ENCODE data around the gene HOXA6. TPM values are rescaled to one million over a fixed set of nuclear protein-coding genes. Genes with fewer than 3 reads are reported as not detected.
A peak's percentile ranks its signal among the peaks of the same experiment; 100 is the strongest.

HOXA6 gene
- total RNA-seq, 1 experiment from 2014 or later: not detected

GRCh38 chr7:27172315-27172774 is 24.8 kb upstream of the HOXA6 start:
- Histone ChIP-seq H3K79me1 (ENCODE audit: insufficient read depth, low read depth, low read length, poor library complexity, severe bottlenecking) (no peaks in the 10 kb centered on the region), H3K23ac (ENCODE audit: insufficient read length, low read depth, low read length) (no peak overlapping the region), H3K27me3 (ENCODE audit: insufficient read depth, low read length) (peaks cover 97% of the 10 kb centered on the region), H3K27ac (ENCODE audit: insufficient read length, low read depth, low read length) (no peak overlapping the region), H3K4ac (ENCODE audit: low read depth, low read length) (no peak overlapping the region), H3K18ac (ENCODE audit: insufficient read length, low read depth, low read length) (no peak overlapping the region), H3K4me1 (ENCODE audit: insufficient read depth, low read length) (no peaks in the 10 kb centered on the region), H3K9me3 (ENCODE audit: control insufficient read depth, low read depth, low read length) (no peaks in the 10 kb centered on the region), H3K14ac (ENCODE audit: insufficient read depth, low read length) (no peak overlapping the region), H3T11ph (ENCODE audit: low read length) (no peak overlapping the region), H2BK12ac (ENCODE audit: insufficient read length, low read depth, low read length) (no peak overlapping the region), H4K5ac (ENCODE audit: insufficient read length, low read depth, low read length) (no peak overlapping the region), H4K8ac (replicated peaks; ENCODE audit: insufficient read length, low read depth, low read length) (no peak overlapping the region), H2BK15ac (ENCODE audit: low read depth, low read length) (no peak overlapping the region), H2AK5ac (ENCODE audit: insufficient read length, low read length) (no peak overlapping the region), H2AFZ (ENCODE audit: low read length) (no peak overlapping the region), H3K23me2 (ENCODE audit: insufficient read length, low read depth, low read length, poor library complexity, severe bottlenecking) (no peaks in the 10 kb centered on the region), H3K9ac (ENCODE audit: extremely low read depth, insufficient read length, low read length) (no peak overlapping the region), H4K91ac (ENCODE audit: insufficient read length, low read depth, low read length) (no peak overlapping the region), H3K4me2 (ENCODE audit: insufficient read depth, insufficient read length, low read length) (no peak overlapping the region), H4K20me1 (ENCODE audit: control insufficient read depth, insufficient read depth, insufficient read length) (no peaks in the 10 kb centered on the region), H2BK120ac (ENCODE audit: low read depth, low read length, poor library complexity, severe bottlenecking) (no peak overlapping the region), H3K56ac (ENCODE audit: insufficient read length, low read depth, low read length) (no peak overlapping the region), H3K79me2 (ENCODE audit: insufficient read depth, low read length) (no peaks in the 10 kb centered on the region), H2BK5ac (ENCODE audit: insufficient read length, low read length) (no peak overlapping the region), H2BK20ac (ENCODE audit: low read depth, low read length, poor library complexity, severe bottlenecking) (no peak overlapping the region)
- peak overlapping the region in 1 of 2 experiments; percentile 32; a peak in 1 of 5 replicates for H3K4me3 Mint-ChIP-seq
- peaks cover 0 to 3% of the 10 kb centered on the region in 2 experiments; a peak in 2 of 4 replicates for H3K4me1 Mint-ChIP-seq
- H3K36me3 Mint-ChIP-seq (ENCODE audit: insufficient read depth in 1 of 3, low read depth in 3 of 3): no peaks in the 10 kb centered on the region; a peak in 1 of 7 replicates
- no peak overlapping the region for H3K27ac Mint-ChIP-seq
- peaks cover 4 to 20% of the 10 kb centered on the region in 2 experiments; a peak in 4 of 5 replicates for H3K9me3 Mint-ChIP-seq
- WGBS (ENCODE audit: extremely low coverage, insufficient read length, low lambda C conversion rate): no CpG with 5 or more reads among the region's 10 CpGs
- no peak for TF ChIP-seq CTCF (conservative IDR thresholded peaks at IDR 0.05)
- DNase-seq: peak; percentile 30
- H3K27me3 Mint-ChIP-seq (ENCODE audit: low read depth): peaks cover 98% of the 10 kb centered on the region

Data from H9 (cell line).